ENCODE measurements around the gene GNG7. TPM values are rescaled to one million over a fixed set of nuclear protein-coding genes. Genes with fewer than 3 reads are reported as not detected.

The GNG7 gene
- total and polyA plus RNA-seq, 2 donors (not counting 3 experiments of a cell fraction or from before 2014, with no cell fraction given), result 0.29 to 0.84 TPM

DNA sequence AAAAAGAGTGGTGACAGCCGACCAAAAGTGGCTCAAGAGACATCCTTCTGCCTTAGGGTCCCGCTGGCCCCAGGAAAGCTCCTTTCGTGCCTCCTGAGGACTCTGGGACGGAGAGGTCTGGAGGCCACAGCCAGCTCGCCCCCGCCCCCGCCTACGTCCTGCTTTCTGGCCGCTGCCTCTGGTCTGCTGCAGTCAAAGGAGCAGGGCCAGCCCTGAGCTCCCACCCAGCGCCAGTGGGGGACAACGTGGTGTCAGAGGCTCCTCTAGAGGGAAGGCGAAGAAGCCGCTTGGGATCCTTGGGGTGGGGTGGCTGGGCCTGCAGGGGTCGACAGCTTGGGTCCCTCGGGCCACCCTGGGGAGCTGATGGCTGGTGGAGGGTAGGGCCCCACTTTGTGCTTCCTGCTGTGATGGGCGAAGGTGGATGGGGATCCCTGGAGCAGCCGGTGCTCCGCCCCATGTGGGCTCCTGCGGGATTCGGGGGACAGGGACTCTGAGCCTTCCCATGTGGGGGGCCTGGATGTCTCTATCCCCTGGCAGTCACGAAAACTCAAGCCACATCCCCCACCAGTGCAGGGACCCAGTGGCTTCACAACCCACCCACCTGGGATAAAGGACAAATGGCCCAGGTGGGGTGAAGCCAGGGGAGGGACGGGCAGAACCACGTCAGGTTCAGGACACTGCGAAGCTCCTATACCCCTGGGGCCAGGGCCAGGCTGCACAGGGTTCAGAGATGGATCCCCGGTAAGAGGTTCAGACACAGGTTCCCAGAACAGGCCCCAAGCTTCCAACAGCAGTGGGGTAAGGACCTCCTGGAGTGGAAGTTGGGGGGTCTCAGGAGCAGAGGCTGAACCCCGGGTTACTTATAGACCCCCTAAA, 27.7 kb upstream of the GNG7 start:
- Histone ChIP-seq H3K9me1 (replicated peaks; ENCODE audit: control insufficient read depth, extremely low read depth, insufficient read depth, low read length) (no peaks in the 10 kb centered on the region), H3K79me2 (ENCODE audit: control insufficient read depth, insufficient read depth, low read length) (no peaks in the 10 kb centered on the region), H3K9me3 (replicated peaks; ENCODE audit: control insufficient read depth, insufficient read depth, low read length) (no peaks in the 10 kb centered on the region), H3K4me2 (ENCODE audit: insufficient read depth, low read length) (no peak overlapping the region), H3K36me3 (ENCODE audit: control insufficient read depth in 2 of 2, extremely low read depth in 1 of 2, insufficient read depth in 2 of 2, low read length in 2 of 2) (peaks cover 0 to under 1% of the 10 kb centered on the region in 2 experiments), H3K4me3 (replicated peaks in 1 of 3; ENCODE audit: insufficient read depth in 1 of 3, low read depth in 1 of 3, low read length in 3 of 3) (no peak overlapping the region), H3K27ac (ENCODE audit: insufficient read depth, low read depth, low read length) (no peak overlapping the region), H3K9ac (replicated peaks; ENCODE audit: extremely low read depth, insufficient read depth, low read length) (no peak overlapping the region), H2AFZ (ENCODE audit: low read depth, low read length) (no peak overlapping the region), H4K20me1 (replicated peaks; ENCODE audit: control insufficient read depth, extremely low read depth, insufficient read depth, low read length) (no peaks in the 10 kb centered on the region), H3K4me1 (ENCODE audit: control insufficient read depth, extremely low read depth, insufficient read depth, low read length) (no peaks in the 10 kb centered on the region), H3K27me3 (ENCODE audit: control insufficient read depth in 2 of 2, insufficient read depth in 2 of 2, low read length in 2 of 2) (peaks cover 2% of the 10 kb centered on the region in 2 experiments)
- TF ChIP-seq, protein P1, sequence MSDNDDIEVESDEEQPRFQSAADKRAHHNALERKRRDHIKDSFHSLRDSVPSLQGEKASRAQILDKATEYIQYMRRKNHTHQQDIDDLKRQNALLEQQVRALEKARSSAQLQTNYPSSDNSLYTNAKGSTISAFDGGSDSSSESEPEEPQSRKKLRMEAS (IDR thresholded peaks at IDR 0.05; ENCODE audit: insufficient read depth, insufficient read length), result no peak
- no peak for TF ChIP-seq EZH2 (IDR thresholded peaks at IDR 0.05; ENCODE audit: borderline replicate concordance, low read depth, low read length, severe bottlenecking)
- TF ChIP-seq MYC (IDR thresholded peaks at IDR 0.05; ENCODE audit: low read depth, low read length), result no peak
- TF ChIP-seq POLR2A (IDR thresholded peaks at IDR 0.05; ENCODE audit: low read depth, low read length), result no peak
- ChIA-PET POLR2A (no interaction called here), CTCF (no interaction called here)
- dilution Hi-C loops (cut with MboI; ENCODE audit: extremely low pct_ligation_motif_present, low sequenced_read_pairs) (no loop called here), intact Hi-C loops (cut with micrococcal nuclease) (no loop called here)
- no peak for DNase-seq (ENCODE audit: low read depth, low spot score)
- no TSS peak for BruUV-seq (replicated peaks)
- FAIRE-seq, result no peak

DNA sequence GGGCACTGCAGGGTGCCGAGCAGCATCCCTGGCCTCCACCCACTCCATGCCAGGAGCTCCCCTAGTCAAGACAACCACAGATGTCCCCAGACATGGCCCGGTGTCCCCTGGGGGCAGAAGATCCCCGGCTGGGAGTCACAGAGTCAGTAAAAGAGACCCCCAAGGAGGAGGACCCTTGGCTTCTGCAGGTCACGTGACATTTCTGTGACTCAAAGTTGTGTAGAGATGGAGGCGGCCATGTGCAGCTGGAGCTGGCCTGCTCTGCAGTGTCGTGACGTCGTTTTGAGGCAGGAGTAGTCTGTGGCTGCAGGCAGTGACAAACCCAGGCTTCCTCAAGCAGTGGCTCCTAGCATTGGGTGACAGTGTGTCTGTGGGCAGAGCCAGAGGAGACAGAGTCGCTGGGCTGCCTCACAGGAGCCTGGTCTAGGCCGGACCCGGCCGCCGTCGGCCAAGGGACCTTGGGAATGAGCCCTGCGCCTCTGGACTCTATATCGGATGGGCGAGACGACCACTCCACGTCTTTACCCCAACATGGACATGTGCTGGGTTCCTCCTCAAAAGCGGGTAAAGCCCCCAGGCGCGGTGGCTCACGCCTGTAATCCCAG, 26.4 kb upstream of the GNG7 start:
- Histone ChIP-seq H3K9ac (replicated peaks; ENCODE audit: extremely low read depth, insufficient read depth, low read length) (no peak overlapping the region), H2AFZ (ENCODE audit: low read depth, low read length) (no peak overlapping the region), H3K4me2 (ENCODE audit: insufficient read depth, low read length) (no peak overlapping the region), H4K20me1 (replicated peaks; ENCODE audit: control insufficient read depth, extremely low read depth, insufficient read depth, low read length) (no peaks in the 10 kb centered on the region), H3K4me1 (ENCODE audit: control insufficient read depth, extremely low read depth, insufficient read depth, low read length) (no peaks in the 10 kb centered on the region), H3K27ac (ENCODE audit: insufficient read depth, low read depth, low read length) (no peak overlapping the region), H3K36me3 (ENCODE audit: control insufficient read depth in 2 of 2, extremely low read depth in 1 of 2, insufficient read depth in 2 of 2, low read length in 2 of 2) (no peaks in the 10 kb centered on the region), H3K27me3 (ENCODE audit: control insufficient read depth in 2 of 2, insufficient read depth in 2 of 2, low read length in 2 of 2) (peaks cover 2% of the 10 kb centered on the region in 2 experiments), H3K4me3 (replicated peaks in 1 of 3; ENCODE audit: insufficient read depth in 1 of 3, low read depth in 1 of 3, low read length in 3 of 3) (no peak overlapping the region), H3K9me3 (replicated peaks; ENCODE audit: control insufficient read depth, insufficient read depth, low read length) (no peaks in the 10 kb centered on the region), H3K9me1 (replicated peaks; ENCODE audit: control insufficient read depth, extremely low read depth, insufficient read depth, low read length) (no peaks in the 10 kb centered on the region), H3K79me2 (ENCODE audit: control insufficient read depth, insufficient read depth, low read length) (no peaks in the 10 kb centered on the region)
- TF ChIP-seq POLR2AphosphoS5 (IDR thresholded peaks at IDR 0.05; ENCODE audit: insufficient read depth, low read depth, low read length) (no peak), POLR2A (IDR thresholded peaks at IDR 0.05; ENCODE audit: low read depth, low read length) (no peak), EZH2 (IDR thresholded peaks at IDR 0.05; ENCODE audit: borderline replicate concordance, low read depth, low read length, severe bottlenecking) (no peak), MYC (IDR thresholded peaks at IDR 0.05; ENCODE audit: low read depth, low read length) (no peak), FOS (IDR thresholded peaks at IDR 0.05; ENCODE audit: borderline replicate concordance, insufficient read depth, low read length) (no peak), JUN (IDR thresholded peaks at IDR 0.05; ENCODE audit: borderline replicate concordance, insufficient read depth, insufficient read length, low read depth) (no peak), GATA2 (IDR thresholded peaks at IDR 0.05; ENCODE audit: insufficient read depth, insufficient read length, low read depth, low read length) (no peak)
- TF ChIP-seq, protein P1 (IDR thresholded peaks at IDR 0.05; ENCODE audit: insufficient read depth, insufficient read length), result no peak
- TF ChIP-seq, protein P2, sequence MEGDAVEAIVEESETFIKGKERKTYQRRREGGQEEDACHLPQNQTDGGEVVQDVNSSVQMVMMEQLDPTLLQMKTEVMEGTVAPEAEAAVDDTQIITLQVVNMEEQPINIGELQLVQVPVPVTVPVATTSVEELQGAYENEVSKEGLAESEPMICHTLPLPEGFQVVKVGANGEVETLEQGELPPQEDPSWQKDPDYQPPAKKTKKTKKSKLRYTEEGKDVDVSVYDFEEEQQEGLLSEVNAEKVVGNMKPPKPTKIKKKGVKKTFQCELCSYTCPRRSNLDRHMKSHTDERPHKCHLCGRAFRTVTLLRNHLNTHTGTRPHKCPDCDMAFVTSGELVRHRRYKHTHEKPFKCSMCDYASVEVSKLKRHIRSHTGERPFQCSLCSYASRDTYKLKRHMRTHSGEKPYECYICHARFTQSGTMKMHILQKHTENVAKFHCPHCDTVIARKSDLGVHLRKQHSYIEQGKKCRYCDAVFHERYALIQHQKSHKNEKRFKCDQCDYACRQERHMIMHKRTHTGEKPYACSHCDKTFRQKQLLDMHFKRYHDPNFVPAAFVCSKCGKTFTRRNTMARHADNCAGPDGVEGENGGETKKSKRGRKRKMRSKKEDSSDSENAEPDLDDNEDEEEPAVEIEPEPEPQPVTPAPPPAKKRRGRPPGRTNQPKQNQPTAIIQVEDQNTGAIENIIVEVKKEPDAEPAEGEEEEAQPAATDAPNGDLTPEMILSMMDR (IDR thresholded peaks at IDR 0.05; ENCODE audit: extremely low read depth in 1 of 2, insufficient read depth in 1 of 2, low read depth in 1 of 2, low read length in 2 of 2), result no peak
- CTCF ChIA-PET, result interaction anchor here (1.6 kb wide), 1 partner anchor 80 kb away, joined by 5 read pairs; no protein-coding TSS in a partner anchor
- dilution Hi-C loops (cut with MboI; ENCODE audit: extremely low pct_ligation_motif_present, low sequenced_read_pairs), result no loop called here
- DNase-seq (ENCODE audit: low read depth, low spot score) (no peak), FAIRE-seq (no peak)
- POLR2A ChIA-PET, result no interaction called here
- intact Hi-C loops (cut with micrococcal nuclease), result no loop called here
- BruUV-seq (replicated peaks), result no TSS peak

All from endothelial cell of umbilical vein (primary cell).